ENCODE results near the gene BICRAL. TPM values are rescaled to one million over a fixed set of nuclear protein-coding genes. Genes with fewer than 3 reads are reported as not detected.
A peak's percentile ranks its signal among the peaks of the same experiment; 100 is the strongest.

The BICRAL gene
- total RNA-seq, 1 donor from 2014 or later: 20.7 TPM

- Histone ChIP-seq H3K4me1 (peaks cover 35% of the 10 kb centered on the region), H3K27me3 (ENCODE audit: low read depth) (no peaks in the 10 kb centered on the region), H3K36me3 (no peaks in the 10 kb centered on the region), H3K27ac (no peak overlapping the region), H3K9me3 (no peaks in the 10 kb centered on the region), H3K4me3 (no peak overlapping the region)
- intact Hi-C loops (cut with DNase I): no loop called here
- ATAC-seq (no peak), DNase-seq (no peak)
- TF ChIP-seq CTCF (IDR thresholded peaks at IDR 0.05): no peak
Observed at GRCh38 chr6:42778122-42778521, 3.7 kb upstream of the BICRAL start.

GRCh38 chr6:42779521-42779920 lies 2.3 kb upstream of the BICRAL start:
- no peaks in the 10 kb centered on the region for H3K27me3 ChIP-seq (ENCODE audit: low read depth)
- no peaks in the 10 kb centered on the region for H3K36me3 ChIP-seq
- H3K4me3 ChIP-seq: no peak overlapping the region
- H3K9me3 ChIP-seq: no peaks in the 10 kb centered on the region
- DNase-seq (no peak), ATAC-seq (no peak)
- H3K27ac ChIP-seq: no peak overlapping the region
- intact Hi-C loops (cut with DNase I): no loop called here
- TF ChIP-seq CTCF (IDR thresholded peaks at IDR 0.05): no peak
- H3K4me1 ChIP-seq: peaks cover 28% of the 10 kb centered on the region

GRCh38 chr6:42781546-42781795 lies 381 bp upstream of the BICRAL start:
- Histone ChIP-seq H3K4me1 (peaks cover 33% of the 10 kb centered on the region), H3K4me3 (peak overlapping the region; percentile 73), H3K9me3 (no peaks in the 10 kb centered on the region), H3K27ac (peak overlapping the region; percentile 100), H3K27me3 (ENCODE audit: low read depth) (no peaks in the 10 kb centered on the region), H3K36me3 (no peaks in the 10 kb centered on the region)
- no peak for TF ChIP-seq CTCF (IDR thresholded peaks at IDR 0.05)
- intact Hi-C loops (cut with DNase I): no loop called here
- no peak for DNase-seq
- no peak for ATAC-seq

GRCh38 chr6:42782689-42783176 lies 881 bp downstream of the BICRAL start:
- Histone ChIP-seq H3K27me3 (ENCODE audit: low read depth) (no peaks in the 10 kb centered on the region), H3K36me3 (no peaks in the 10 kb centered on the region), H3K4me3 (peak overlapping the region; percentile 73), H3K27ac (peak overlapping the region; percentile 100), H3K9me3 (no peaks in the 10 kb centered on the region), H3K4me1 (peaks cover 38% of the 10 kb centered on the region)
- DNase-seq: peak; percentile 77
- intact Hi-C loops (cut with DNase I): no loop called here
- peak; percentile 78 to 79 for ATAC-seq
- TF ChIP-seq CTCF (IDR thresholded peaks at IDR 0.05): no peak

GRCh38 chr6:42783177-42783875 lies 1.5 kb downstream of the BICRAL start:
- ATAC-seq (peak; percentile 83 to 87), DNase-seq (peak; percentile 84)
- intact Hi-C loops (cut with DNase I): no loop called here
- Histone ChIP-seq H3K27me3 (ENCODE audit: low read depth) (no peaks in the 10 kb centered on the region), H3K4me1 (peaks cover 39% of the 10 kb centered on the region), H3K9me3 (no peaks in the 10 kb centered on the region), H3K4me3 (peak overlapping the region; percentile 73), H3K36me3 (no peaks in the 10 kb centered on the region), H3K27ac (peak overlapping the region; percentile 100)
- no peak for TF ChIP-seq CTCF (IDR thresholded peaks at IDR 0.05)

Measured in lower lobe of right lung (tissue), 2 donors.